Cardiac septum (tissue), 1 donor: ENCODE results near the gene CNRIP1. TPM values are rescaled to one million over a fixed set of nuclear protein-coding genes. Genes with fewer than 3 reads are reported as not detected.

ENCODE experiments used
- total RNA-seq: library from RNA; stranded (reverse); fragmentation: NEBNext Ultra II Directional; extraction: Animal tissue kit (Norgen Biotek cat#: 25700); gene quantifications from one replicate; pipeline ENCODE4 v1.2.1, GENCODE V29; 2021
- donor health status: DM: no; HTN: no; CAD: no.

CNRIP1 gene
- total RNA-seq, 1 donor from 2014 or later, result 10.1 TPM

Other genes starting within 250 kb of the CNRIP1 start
- gene PNO1, start 162.1 kb downstream of the CNRIP1 start, total RNA-seq, result 10.8 TPM
- gene PPP3R1, start 67.4 kb downstream of the CNRIP1 start, total RNA-seq, result 33.4 TPM
- 3.7 TPM for gene PLEK, start 45.3 kb upstream of the CNRIP1 start, total RNA-seq
- gene FBXO48, start 147.3 kb upstream of the CNRIP1 start, total RNA-seq, result 0.92 TPM
- 6.5 TPM for gene APLF, start 147.6 kb upstream of the CNRIP1 start, total RNA-seq